HG02763 (cell line): ENCODE data around the gene CFHR2.
"Not testable (repeated sequence)": the region's sequence is repeated elsewhere in the genome, so short reads cannot be mapped to it uniquely, and the experiment has no call there.

ENCODE experiments used
- ATAC-seq: cut with Tn5 transposase; IDR thresholded peaks from one replicate; pipeline ENCODE4 v1.9.1; 2021; ENCODE audit warnings: mild to moderate bottlenecking, moderate library complexity; ENCODE audit not compliant: unreplicated experiment

Gene CFHR2

DNA sequence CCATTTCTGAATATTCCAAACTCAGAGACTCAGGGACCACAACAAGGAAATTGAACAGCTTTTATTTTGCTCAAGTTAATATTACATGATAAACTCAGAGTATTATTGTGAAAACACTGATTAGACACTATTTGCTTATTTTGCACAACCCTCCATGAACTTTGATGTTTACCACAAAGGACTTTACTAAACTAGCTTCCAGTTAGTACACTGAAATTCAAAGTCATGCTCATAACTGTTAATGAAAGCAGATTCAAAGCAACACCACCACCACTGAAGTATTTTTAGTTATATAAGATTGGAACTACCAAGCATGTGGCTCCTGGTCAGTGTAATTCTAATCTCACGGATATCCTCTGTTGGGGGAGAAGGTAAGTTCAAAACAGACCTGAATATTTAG is at the start of gene CFHR2:
TSS of gene CFHR2 (plus strand) at position 171 of the 400 bp plus-strand sequence. CDS start at position 314, 143 bp downstream.
- not testable (repeated sequence) for ATAC-seq

DNA sequence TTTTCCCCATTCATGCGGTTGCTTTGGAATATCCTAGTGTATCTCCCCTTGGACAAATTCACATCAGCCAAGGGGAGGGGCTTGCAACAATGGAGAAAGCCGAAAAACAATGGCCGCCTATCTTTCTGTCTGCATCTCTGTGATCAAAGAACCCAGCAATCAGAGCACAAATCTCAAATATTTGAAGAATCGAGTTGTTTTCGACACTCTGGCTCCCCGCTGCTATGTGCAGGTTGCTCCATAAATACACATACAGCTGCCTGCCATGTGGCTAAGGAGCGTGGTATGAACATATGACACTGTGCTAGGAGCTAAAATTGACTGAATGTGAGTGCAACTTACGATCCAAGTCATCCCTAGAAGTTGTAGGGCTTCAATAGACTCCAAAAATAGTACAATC is 47.2 kb upstream of the CFHR2 start:
- no peak for ATAC-seq

DNA sequence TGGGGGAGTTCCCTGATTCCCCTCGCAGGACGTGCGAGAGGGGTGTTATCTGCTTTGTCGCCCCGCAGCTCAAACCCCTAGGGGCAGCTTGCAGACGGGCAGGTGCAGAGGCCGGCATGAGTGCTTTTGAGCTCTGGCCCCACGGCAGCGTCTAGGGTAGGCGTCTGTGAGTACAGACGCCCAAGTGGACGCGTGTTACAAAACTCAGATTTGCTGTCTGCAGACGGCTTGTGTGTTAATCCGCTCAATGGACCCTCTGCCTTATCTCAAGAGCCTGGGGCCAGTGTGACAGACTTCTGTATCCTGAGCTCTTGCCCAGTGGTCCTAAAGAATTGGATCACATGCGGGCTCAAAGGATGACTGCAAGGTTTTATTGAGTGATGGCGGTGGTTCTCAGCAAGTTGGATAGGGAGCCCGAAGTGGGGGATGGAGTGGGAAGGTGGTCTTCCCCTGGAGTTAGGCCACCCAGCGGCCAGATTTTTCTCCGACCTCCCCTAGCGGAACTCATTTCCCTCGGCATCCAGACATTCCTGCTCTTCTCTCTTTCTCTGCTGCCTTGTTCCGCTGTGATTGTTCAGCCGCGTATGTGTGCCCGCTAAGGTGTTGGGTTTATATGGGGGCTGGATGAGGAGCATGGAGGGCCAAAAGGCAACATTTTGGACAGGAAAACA is 46.2 kb upstream of the CFHR2 start:
- no peak for ATAC-seq

GRCh38 chr1:196902344-196902743 is 41.2 kb upstream of the CFHR2 start:
- ATAC-seq: no peak

GRCh38 chr1:196910215-196910614 is 33.3 kb upstream of the CFHR2 start:
- no peak for ATAC-seq

GRCh38 chr1:196912283-196912682 is 31.3 kb upstream of the CFHR2 start:
- ATAC-seq: not testable (repeated sequence)

DNA sequence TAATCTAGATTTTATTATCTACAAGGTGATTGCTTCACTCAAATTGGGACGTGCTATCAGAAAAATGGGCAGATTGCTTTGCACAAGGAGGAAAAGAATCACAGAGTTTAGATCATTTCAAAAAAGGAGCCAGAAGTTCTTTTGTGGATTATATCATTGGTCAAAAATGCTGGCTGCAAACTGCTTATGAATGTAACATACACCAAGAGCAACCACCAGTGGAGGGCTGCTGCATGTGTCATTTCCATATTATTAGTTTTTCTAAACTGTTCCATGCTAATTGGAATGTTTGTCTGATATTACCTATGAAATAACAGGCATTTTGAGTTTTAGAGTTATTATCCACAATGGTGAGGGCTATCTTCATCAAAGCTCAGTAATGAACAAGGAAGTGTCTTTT is 16.7 kb upstream of the CFHR2 start:
- not testable (repeated sequence) for ATAC-seq

GRCh38 chr1:196932853-196933252 is 10.7 kb upstream of the CFHR2 start:
- ATAC-seq: not testable (repeated sequence)

DNA sequence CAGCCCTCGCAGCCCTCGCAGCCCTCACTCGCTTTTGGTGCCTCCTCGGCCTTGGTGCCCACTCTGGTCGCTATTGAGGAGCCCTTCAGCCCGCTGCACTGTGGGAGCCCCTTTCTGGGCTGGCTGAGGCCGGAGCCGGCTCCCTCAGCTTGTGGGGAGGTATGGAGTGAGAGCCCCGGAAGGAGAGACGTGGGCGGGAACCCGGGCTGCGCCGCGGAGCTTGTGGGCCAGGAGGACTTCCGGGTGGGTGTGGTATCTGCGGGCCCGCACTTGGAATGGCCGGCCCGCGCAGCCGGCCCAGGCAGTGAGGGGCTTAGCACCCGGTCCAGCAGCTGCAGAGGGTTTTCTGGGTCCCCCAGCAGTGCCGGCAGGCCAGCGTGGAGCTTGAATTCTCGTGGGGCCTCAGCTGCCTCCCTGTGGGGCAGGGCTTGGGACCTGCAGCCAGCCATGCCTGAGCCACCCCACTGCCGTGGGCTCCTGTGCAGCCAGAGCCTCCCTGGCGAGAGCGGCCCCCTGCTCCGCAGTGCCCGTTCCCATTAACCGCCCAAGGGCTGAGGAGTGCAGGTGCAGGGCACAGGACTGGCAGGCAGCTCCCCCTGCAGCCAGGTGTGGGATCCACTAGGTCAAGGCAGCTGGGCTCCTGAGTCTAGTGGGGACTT is 9.9 kb upstream of the CFHR2 start:
- no peak for ATAC-seq

GRCh38 chr1:196941474-196941873 is 2.1 kb upstream of the CFHR2 start:
- not testable (repeated sequence) for ATAC-seq

GRCh38 chr1:196951711-196952394 is 8.3 kb downstream of the CFHR2 start:
- peak; percentile 81 for ATAC-seq

- no peak for ATAC-seq
These were observed 11.2 kb downstream of the CFHR2 start for GRCh38 chr1:196954778-196955177.

- ATAC-seq: no peak
These were observed 12.4 kb downstream of the CFHR2 start for GRCh38 chr1:196955926-196956325.

GRCh38 chr1:196960854-196961253 is 17.3 kb downstream of the CFHR2 start:
- peak; percentile 61 for ATAC-seq

- ATAC-seq: no peak
These were observed 26.6 kb downstream of the CFHR2 start for GRCh38 chr1:196970182-196970581.

DNA sequence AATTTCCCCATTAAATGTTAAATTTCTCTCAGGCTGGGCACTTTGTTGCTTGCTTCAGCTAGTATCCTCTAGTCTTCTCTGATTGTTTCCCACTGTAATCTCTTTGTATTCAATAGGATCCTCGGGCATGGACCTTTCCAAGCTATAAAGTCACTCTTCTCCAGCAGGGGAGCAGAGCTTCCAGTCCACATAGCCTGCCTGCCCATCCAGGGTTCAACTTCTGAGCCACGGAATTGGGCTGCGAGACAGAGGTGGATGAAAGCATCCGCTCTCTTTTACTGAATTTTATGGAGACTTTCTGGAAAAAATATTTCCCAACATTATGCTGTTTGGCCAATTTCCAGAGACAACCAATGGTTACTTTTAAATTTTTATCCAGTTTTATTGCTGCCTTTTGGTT is 32.7 kb downstream of the CFHR2 start:
- ATAC-seq: no peak

GRCh38 chr1:196977278-196977677 is 33.7 kb downstream of the CFHR2 start, which contains the start of gene CFHR5:
Gene CFHR5 (plus strand): TSS chr1:196977556. CDS start chr1:196977665, 109 bp downstream.
- no peak for ATAC-seq

- ATAC-seq: no peak
These were observed 37.3 kb downstream of the CFHR2 start for GRCh38 chr1:196980859-196981258.

- not testable (repeated sequence) for ATAC-seq
These were observed 38.7 kb downstream of the CFHR2 start for GRCh38 chr1:196982247-196982646.

- ATAC-seq: not testable (repeated sequence)
These were observed 48.5 kb downstream of the CFHR2 start for GRCh38 chr1:196991919-196992651.

- no peak for ATAC-seq
These were observed 50.4 kb downstream of the CFHR2 start for GRCh38 chr1:196993916-196994315.
